Activated CD8-positive, alpha-beta memory T cell treated with anti-CD3 and anti-CD28 coated beads for 4 hours (primary cell): ENCODE data around the gene SASS6.

Experiments used
- DNase-seq, 2 donors: peaks; one replicate each; pipeline ENCODE4 v3.0.0-alpha.2; 2020; ENCODE audit warnings: low read depth in 2 of 2

SASS6 gene

GRCh38 chr1:100132566-100133477 is at the start of gene SASS6, which contains the start of gene TRMT13:
Gene SASS6, minus strand, starts transcription at chr1:100132930. Its CDS starts 116 bp downstream, at chr1:100132814.
Gene TRMT13, plus strand, starts transcription at chr1:100133163. Its CDS starts 6 bp downstream, at chr1:100133169.
- peak; percentile 87 to 94 for DNase-seq

GRCh38 chr1:100178091-100178490 is 45.4 kb upstream of the SASS6 start, which contains the start of gene LRRC39:
Gene LRRC39, minus strand, starts transcription at chr1:100178256. Its CDS starts 9,740 bp downstream, at chr1:100168516.
- no peak for DNase-seq

GRCh38 chr1:100177295-100178041 is 44.7 kb upstream of the SASS6 start:
- no peak for DNase-seq

GRCh38 chr1:100168051-100168450 is 35.3 kb upstream of the SASS6 start:
- no peak for DNase-seq

- no peak for DNase-seq
Observed at GRCh38 chr1:100164702-100165101, 32.0 kb upstream of the SASS6 start.

- no peak for DNase-seq
Observed at GRCh38 chr1:100164216-100164615, 31.5 kb upstream of the SASS6 start.

GRCh38 chr1:100162881-100163280 is 30.2 kb upstream of the SASS6 start:
- DNase-seq: no peak

GRCh38 chr1:100152271-100152670 is 19.5 kb upstream of the SASS6 start:
- DNase-seq: no peak

GRCh38 chr1:100151679-100152078 is 18.9 kb upstream of the SASS6 start:
- no peak for DNase-seq

- no peak for DNase-seq
Observed at GRCh38 chr1:100147875-100148274, 15.1 kb upstream of the SASS6 start.

GRCh38 chr1:100146958-100147357 is 14.2 kb upstream of the SASS6 start:
- no peak for DNase-seq

GRCh38 chr1:100145116-100145515 is 12.4 kb upstream of the SASS6 start:
- DNase-seq: no peak

- DNase-seq: no peak
Observed at GRCh38 chr1:100142343-100142742, 9.6 kb upstream of the SASS6 start.

GRCh38 chr1:100141192-100141591 is 8.5 kb upstream of the SASS6 start:
- no peak for DNase-seq

GRCh38 chr1:100137602-100138001 is 4.9 kb upstream of the SASS6 start:
- DNase-seq: no peak

- DNase-seq: no peak
Observed at GRCh38 chr1:100134872-100135271, 2.1 kb upstream of the SASS6 start.

- no peak for DNase-seq
Observed at GRCh38 chr1:100131623-100132022, 1.1 kb downstream of the SASS6 start.

GRCh38 chr1:100130552-100131077 is 2.1 kb downstream of the SASS6 start:
- DNase-seq: no peak

- DNase-seq: no peak
Observed at GRCh38 chr1:100127226-100127625, 5.5 kb downstream of the SASS6 start.

GRCh38 chr1:100122177-100122576 is 10.6 kb downstream of the SASS6 start:
- DNase-seq: no peak

GRCh38 chr1:100115524-100115923 is 17.2 kb downstream of the SASS6 start:
- no peak for DNase-seq

- no peak for DNase-seq
Observed at GRCh38 chr1:100109554-100110066, 23.1 kb downstream of the SASS6 start.
